HEK293T (cell line): ENCODE results near the gene ZMIZ2.
"Not testable (repeated sequence)": the region's sequence is repeated elsewhere in the genome, so short reads cannot be mapped to it uniquely, and the experiment has no call there.

Experiments used
- ARNT ChIP-seq: fragments of 450-650 bp; IDR thresholded peaks from 2 replicates; pipeline ENCODE4 v1.6.1; 2017; ENCODE audit warnings: mild to moderate bottlenecking
- ELF4 ChIP-seq: fragments of 450-650 bp; IDR thresholded peaks from 2 replicates; pipeline ENCODE4 v1.6.1; 2017; ENCODE audit warnings: antibody characterized with exemption
- FOXK2 ChIP-seq: fragments of 450-650 bp; IDR thresholded peaks from 2 replicates; pipeline ENCODE4 v1.6.1; 2016; ENCODE audit warnings: mild to moderate bottlenecking
- FOXM1 ChIP-seq: fragments of 450-650 bp; IDR thresholded peaks from 2 replicates; pipeline ENCODE4 v1.6.1; 2017; ENCODE audit warnings: mild to moderate bottlenecking, borderline replicate concordance
- HDGF ChIP-seq: fragments of 450-650 bp; IDR thresholded peaks from 2 replicates; pipeline ENCODE4 v1.6.1; 2017; ENCODE audit warnings: antibody characterized with exemption, borderline replicate concordance
- L3MBTL2 ChIP-seq: fragments of 450-650 bp; conservative IDR thresholded peaks from 2 replicates; pipeline ENCODE4 v1.6.1; 2016; ENCODE audit warnings: mild to moderate bottlenecking
- NFRKB ChIP-seq: fragments of 450-650 bp; IDR thresholded peaks from 2 replicates; pipeline ENCODE4 v1.6.1; 2016; ENCODE audit warnings: mild to moderate bottlenecking, moderate library complexity
- SP1 ChIP-seq: fragments of 450-650 bp; IDR thresholded peaks from 2 replicates; pipeline ENCODE4 v1.6.1; 2017
- SUZ12 ChIP-seq: fragments of 450-650 bp; IDR thresholded peaks from 2 replicates; pipeline ENCODE4 v1.6.1; 2016; ENCODE audit warnings: mild to moderate bottlenecking
- ZNF384 ChIP-seq: fragments of 450-650 bp; IDR thresholded peaks from 2 replicates; pipeline ENCODE4 v1.6.1; 2016
- TF ChIP-seq, protein P1 (sequence below): fragments of 450-650 bp; IDR thresholded peaks from 2 replicates; pipeline ENCODE4 v1.6.1; 2016

DNA sequence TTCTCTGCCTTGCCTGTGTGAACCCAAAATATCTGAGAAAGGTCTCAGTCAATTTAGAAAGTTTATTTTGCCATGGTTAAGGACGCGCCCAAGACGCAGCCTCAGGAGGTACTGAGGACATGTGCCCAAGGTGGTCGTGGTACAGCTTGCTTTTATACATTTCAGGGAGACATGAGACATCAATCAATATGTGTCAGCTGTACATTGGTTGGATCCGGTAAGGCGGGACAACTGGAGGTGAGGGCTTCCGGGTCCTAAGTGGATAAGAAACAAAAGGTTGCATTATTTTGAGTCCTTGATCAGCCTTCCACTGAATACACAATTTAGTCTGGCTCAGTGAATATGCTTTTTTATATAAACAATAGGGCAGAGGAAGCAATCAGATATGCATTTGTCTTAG, 22.4 kb upstream of the ZMIZ2 start:
- TF ChIP-seq ELF4, ARNT, ZNF384, SUZ12, FOXM1, SP1, NFRKB, L3MBTL2, FOXK2, HDGF: not testable (repeated sequence)
- TF ChIP-seq, protein P1, sequence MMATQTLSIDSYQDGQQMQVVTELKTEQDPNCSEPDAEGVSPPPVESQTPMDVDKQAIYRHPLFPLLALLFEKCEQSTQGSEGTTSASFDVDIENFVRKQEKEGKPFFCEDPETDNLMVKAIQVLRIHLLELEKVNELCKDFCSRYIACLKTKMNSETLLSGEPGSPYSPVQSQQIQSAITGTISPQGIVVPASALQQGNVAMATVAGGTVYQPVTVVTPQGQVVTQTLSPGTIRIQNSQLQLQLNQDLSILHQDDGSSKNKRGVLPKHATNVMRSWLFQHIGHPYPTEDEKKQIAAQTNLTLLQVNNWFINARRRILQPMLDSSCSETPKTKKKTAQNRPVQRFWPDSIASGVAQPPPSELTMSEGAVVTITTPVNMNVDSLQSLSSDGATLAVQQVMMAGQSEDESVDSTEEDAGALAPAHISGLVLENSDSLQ: peak; percentile 93
